GDM1 (cell line): ENCODE measurements around the gene ULK4.
"Not testable (repeated sequence)": the region's sequence is repeated elsewhere in the genome, so short reads cannot be mapped to it uniquely, and the experiment has no call there.

ENCODE experiments used
- DNase-seq: peaks from one replicate; lab custom pipeline; 2025; lab: John Stamatoyannopoulos, UW

ULK4 gene

DNA sequence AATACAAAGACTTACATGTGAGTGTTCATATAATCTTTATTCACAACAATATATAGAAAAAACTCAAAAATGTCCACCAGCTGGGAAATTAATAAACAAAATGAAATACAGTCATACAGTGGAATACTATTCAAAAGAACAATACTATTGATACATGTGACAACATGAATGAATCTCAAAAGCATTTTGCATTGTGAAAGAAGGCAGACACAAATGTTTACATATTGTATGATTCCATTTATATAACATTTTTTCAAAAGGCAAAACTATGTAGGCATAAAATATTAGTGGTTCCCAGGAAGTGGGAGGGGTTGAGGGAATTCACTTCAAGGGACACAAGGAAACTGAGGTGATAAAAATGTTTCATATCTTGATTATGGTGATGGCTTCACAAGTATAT, 459.4 kb downstream of the ULK4 start:
- DNase-seq, result no peak

GRCh38 chr3:41502023-41502422, 459.9 kb downstream of the ULK4 start:
- DNase-seq, result no peak

- DNase-seq, result no peak
Measured at GRCh38 chr3:41498847-41499246, 463.1 kb downstream of the ULK4 start.

DNA sequence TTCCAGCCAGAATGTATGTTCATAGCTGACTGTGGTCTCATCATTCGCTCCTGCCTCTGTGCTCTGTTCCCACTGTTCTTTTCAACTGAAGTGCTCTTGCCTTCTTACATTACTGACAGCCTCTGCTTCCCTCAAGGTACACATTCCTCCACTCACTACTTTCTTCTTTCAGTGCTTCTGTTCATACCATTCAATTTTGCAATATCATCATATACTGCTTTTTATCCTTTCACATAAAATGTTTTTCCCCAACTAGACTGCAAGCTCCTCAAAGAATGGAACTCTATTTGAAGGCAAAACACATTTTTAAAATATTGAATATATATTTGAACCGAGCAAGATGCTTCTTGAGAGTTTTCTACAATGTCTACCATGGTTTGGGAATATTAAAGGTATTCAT, 471.5 kb downstream of the ULK4 start:
- DNase-seq, result no peak

- DNase-seq, result no peak
Measured at GRCh38 chr3:41489231-41489630, 472.7 kb downstream of the ULK4 start.

DNA sequence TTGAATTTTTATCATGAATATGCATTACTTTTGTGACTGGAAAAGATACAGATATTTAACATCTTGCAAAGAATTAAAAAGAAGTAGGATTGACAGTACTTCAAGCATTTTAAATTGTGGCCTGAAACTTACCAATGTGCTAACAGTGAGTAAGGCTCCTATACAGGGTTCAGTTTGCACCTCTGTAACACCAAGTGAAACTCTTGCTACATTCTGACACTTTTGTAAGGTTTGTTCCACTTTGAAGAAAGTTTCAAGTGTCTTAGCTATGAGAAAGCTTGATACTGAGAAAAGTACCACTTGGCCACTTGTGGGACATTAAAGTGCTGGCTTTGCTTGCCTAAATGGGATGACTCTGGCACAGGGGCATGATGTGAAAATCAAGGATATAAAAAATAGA, 473.4 kb downstream of the ULK4 start:
- DNase-seq, result no peak

GRCh38 chr3:41485484-41485883, 476.4 kb downstream of the ULK4 start:
- DNase-seq, result no peak

- no peak for DNase-seq
Measured at GRCh38 chr3:41482134-41482533, 479.8 kb downstream of the ULK4 start.

DNA sequence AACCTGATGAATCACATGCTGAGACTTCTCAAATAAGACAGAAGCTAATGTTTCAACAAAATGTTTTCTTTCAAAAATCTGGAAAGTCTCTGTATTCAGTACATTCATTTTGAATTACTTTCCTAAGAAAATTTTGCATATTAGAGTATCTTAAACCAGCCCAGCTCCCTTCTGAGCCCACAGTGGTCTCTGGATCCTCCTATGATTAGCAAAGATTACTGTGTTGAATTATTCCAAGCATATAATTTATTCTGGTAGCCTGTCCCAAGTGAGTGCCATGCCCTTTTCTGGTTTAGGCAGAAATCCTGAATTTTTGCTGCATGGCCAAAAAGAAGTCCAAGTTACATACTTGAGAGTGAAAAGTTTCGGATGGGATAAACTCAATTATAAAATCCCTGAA, 483.6 kb downstream of the ULK4 start:
- no peak for DNase-seq

DNA sequence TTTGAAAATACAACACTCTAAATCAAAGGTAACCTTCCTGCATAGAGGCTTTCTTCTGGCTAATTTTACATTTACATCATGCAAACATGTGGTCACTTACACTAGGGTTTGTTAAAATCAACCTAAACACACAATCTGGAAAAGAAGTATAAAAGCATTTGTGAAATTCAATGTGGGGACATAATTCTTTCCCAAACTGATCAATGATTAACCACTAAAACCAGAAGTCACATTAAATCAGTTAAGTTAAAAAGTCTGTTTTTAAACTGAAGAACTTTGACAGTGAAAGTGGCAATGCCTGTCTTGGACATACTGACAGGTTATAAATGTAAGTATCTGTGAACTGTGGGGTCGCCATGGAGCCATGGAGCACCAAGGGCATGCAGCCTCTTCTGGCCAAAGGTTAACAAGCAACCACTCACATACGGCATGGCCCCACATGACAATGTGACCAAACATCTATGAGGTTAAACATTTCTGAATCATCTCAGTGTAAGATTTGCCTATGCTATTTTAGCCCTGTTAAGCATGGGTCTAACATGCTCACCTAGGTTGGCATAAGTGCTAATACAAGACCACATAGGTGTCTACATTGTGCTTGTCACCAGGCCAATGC, 484.4 kb downstream of the ULK4 start:
- no peak for DNase-seq

GRCh38 chr3:41469083-41469482, 492.8 kb downstream of the ULK4 start:
- no peak for DNase-seq

DNA sequence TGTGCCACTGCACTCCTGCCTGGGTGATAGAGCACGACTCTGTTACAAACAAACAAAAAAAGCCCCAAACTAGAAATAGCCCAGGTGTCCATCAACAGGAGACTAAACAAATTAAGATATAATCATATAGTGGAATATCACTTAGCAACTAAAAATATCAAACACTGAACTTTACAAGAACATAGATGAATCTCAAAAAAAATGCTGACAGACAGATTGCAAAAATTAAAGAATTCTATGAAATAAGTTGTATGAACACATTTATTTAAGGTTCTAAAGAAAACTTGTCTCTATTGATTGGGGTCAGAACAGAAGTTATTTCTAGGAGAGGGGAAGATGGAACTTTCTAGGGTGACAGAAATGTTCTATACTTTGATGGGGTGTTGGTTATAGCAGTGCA, 494.4 kb downstream of the ULK4 start:
- no peak for DNase-seq

GRCh38 chr3:41464858-41465257, 497.0 kb downstream of the ULK4 start:
- no peak for DNase-seq

GRCh38 chr3:41464401-41464800, 497.5 kb downstream of the ULK4 start:
- DNase-seq, result no peak

- DNase-seq, result no peak
Measured at GRCh38 chr3:41462103-41462691, 499.7 kb downstream of the ULK4 start.

DNA sequence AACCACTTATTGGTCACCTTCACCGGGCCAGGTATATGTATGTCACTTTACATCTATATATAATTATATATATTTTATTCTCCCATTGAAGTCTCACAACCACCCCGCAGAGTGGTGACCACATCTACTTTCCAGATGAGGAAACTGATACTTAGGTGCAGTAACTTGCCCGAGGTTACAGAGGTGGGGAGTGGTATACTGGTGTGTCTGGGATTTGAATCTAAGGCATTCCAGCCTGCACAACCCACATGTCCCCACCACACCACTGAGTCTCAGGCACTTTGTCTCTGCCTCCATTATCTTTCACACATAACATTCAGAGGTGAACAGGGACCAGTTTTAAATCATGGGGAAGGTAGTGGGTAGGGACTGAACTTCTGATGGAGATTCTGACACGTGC, 501.2 kb downstream of the ULK4 start:
- DNase-seq, result no peak

- no peak for DNase-seq
Measured at GRCh38 chr3:41457176-41457575, 504.7 kb downstream of the ULK4 start.

- DNase-seq, result no peak
Measured at GRCh38 chr3:41456162-41456561, 505.7 kb downstream of the ULK4 start.

- not testable (repeated sequence) for DNase-seq
Measured at GRCh38 chr3:41453618-41454017, 508.3 kb downstream of the ULK4 start.

DNA sequence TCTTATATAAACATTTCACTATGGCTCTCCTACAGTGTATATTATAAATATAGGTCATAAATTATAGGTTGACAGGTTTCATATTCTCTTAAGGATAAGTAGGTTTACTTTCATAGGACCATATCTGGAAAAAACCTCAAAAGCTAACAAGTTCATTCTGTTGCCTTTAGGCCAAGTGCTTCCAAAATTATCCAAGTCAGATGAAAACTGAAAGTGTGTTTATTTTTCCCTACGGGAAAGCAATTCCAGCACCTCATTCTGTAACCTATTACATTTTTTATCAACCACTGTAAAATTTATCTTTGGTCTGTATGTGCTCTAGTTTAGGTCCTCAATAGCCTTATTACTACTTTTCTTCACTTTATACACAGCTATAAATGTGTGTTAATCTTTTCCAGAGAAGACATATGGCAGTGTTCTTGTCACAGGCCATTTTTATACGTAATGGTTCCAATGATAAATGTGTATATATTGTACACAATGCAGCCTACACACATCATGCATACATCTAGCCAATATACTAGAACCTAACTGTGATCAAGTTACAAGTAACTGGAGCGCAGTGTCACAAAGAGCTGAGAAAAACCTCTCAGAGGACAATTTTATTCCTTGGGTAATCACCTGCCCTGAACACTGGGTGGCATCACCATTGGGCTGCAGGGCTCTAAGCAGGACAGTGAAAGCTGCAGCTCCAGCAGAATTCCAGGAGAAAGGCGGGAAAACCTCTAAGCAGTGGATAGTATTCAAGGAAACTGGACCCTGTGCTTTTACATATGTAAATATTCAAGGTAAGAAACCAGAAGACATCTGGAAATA, 511.3 kb downstream of the ULK4 start:
- no peak for DNase-seq

DNA sequence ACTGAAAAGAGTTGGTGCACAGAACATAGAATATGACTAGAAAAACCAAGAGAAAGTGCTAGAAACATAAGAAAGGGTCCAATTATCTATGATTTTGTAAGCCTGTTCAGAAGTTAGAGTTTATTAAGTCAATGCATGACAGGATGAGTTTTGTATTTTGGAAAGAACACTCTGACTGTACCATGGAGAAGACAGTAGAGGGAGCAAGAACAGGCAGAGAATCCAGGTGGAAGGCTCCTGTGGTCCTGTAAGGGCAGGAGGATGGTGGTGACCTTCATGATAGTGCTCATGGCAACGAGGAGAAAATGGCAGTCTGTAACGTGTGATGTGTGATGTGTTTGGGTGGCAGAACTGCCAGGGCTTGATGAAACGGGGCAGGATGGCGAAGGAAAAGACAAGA, 513.5 kb downstream of the ULK4 start:
- no peak for DNase-seq

DNA sequence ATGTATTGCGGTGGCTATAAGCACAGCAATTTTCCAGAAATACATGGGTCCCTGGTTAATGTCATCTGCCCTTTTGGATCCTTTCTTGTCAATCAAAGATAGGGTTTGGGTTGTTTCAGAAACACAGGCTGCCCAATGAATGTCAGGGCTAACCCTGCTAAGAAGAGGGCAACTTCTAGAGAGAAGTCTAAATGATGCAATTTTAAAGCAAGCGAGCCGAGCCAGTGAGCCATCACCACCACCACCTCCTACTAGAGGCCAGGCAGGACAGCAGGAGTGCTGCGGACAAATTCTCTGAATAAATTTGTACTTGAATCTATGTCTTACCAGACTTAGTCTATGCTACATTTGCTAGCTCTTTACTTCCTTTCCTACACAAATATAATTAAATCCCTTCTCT, 514.2 kb downstream of the ULK4 start:
- DNase-seq, result no peak

- DNase-seq, result not testable (repeated sequence)
Measured at GRCh38 chr3:41446316-41446715, 515.6 kb downstream of the ULK4 start.
